Smooth muscle cell (in vitro differentiated cells): ENCODE measurements around the gene HIVEP1. TPM values are rescaled to one million over a fixed set of nuclear protein-coding genes. Genes with fewer than 3 reads are reported as not detected.

Experiments
- DNase-seq: peaks from one replicate; lab custom pipeline; 2025; ENCODE audit not compliant: unreplicated experiment; lab: John Stamatoyannopoulos, UW
- H2AFZ ChIP-seq: fragments of 200-600 bp; sonication (generic); 2 replicates; pipeline ENCODE4 v1.6.0; 2016; ENCODE audit warnings: antibody characterized with exemption, low read depth, mild to moderate bottlenecking
- H3F3A ChIP-seq: fragments of 200-600 bp; sonication (generic); 2 replicates; pipeline ENCODE4 v1.6.0; 2017; ENCODE audit warnings: antibody characterized with exemption, low read depth
- H3K27ac ChIP-seq: fragments of 200-600 bp; sonication (generic); 2 replicates; pipeline ENCODE4 v1.5.1; 2016; ENCODE audit warnings: low read depth, mild to moderate bottlenecking
- H3K27me3 ChIP-seq: fragments of 200-600 bp; sonication (generic); 2 replicates; pipeline ENCODE4 v1.6.1; 2016; ENCODE audit warnings: low read depth, mild to moderate bottlenecking
- H3K36me3 ChIP-seq: fragments of 200-600 bp; sonication (generic); 2 replicates; pipeline ENCODE4 v1.5.1; 2016; ENCODE audit warnings: low read depth
- H3K4me1 ChIP-seq: fragments of 200-600 bp; sonication (generic); 2 replicates; pipeline ENCODE4 v1.5.1; 2016; ENCODE audit warnings: low read depth
- H3K4me2 ChIP-seq: fragments of 200-600 bp; sonication (generic); 2 replicates; pipeline ENCODE4 v1.6.0; 2016; ENCODE audit warnings: mild to moderate bottlenecking
- H3K4me3 ChIP-seq: fragments of 200-600 bp; sonication (generic); 2 replicates; pipeline ENCODE4 v1.5.1; 2016; ENCODE audit warnings: mild to moderate bottlenecking
- H3K79me2 ChIP-seq: fragments of 200-600 bp; sonication (generic); 2 replicates; pipeline ENCODE4 v1.6.0; 2016; ENCODE audit warnings: low read depth, mild to moderate bottlenecking
- H3K9ac ChIP-seq: fragments of 200-600 bp; sonication (generic); 2 replicates; pipeline ENCODE4 v1.6.0; 2016; ENCODE audit warnings: low read depth
- H3K9me3 ChIP-seq: fragments of 200-600 bp; sonication (generic); replicated peaks from 2 replicates; pipeline ENCODE4 v1.5.1; 2016; ENCODE audit warnings: low read depth
- H4K20me1 ChIP-seq: fragments of 200-600 bp; sonication (generic); 2 replicates; pipeline ENCODE4 v1.6.0; 2016; ENCODE audit warnings: low read depth
- CTCF ChIP-seq: fragments of 200-600 bp; sonication (generic); IDR thresholded peaks from 2 replicates; pipeline ENCODE4 v1.5.1; 2017; ENCODE audit warnings: borderline replicate concordance, mild to moderate bottlenecking, antibody characterized with exemption; ENCODE audit not compliant: insufficient read depth, poor library complexity, severe bottlenecking
- WGBS: methylation state at CpG from one replicate; pipeline ENCODE4 v1.1.7; 2016; ENCODE audit warnings: low lambda C conversion rate; 5-methylcytosine and 5-hydroxymethylcytosine counted together
- polyA plus RNA-seq: library from polyadenylated mRNA; unstranded; fragments of >200 nt; fragmentation: Nextera tagmentation; extraction: Ambion mirVana; gene quantifications from 2 replicates; pipeline ENCODE4 v1.2.1, GENCODE V29; 2016
- total RNA-seq: library from RNA; depleted of rRNA; stranded (reverse); fragments of >200 nt; gene quantifications from 2 replicates; pipeline ENCODE4 v1.2.3, GENCODE V29; 2014

The HIVEP1 gene
- total and polyA plus RNA-seq, 2 experiments from 2014 or later: 6.8 to 58.8 TPM

GRCh38 chr6:12032783-12033573 lies 20.9 kb downstream of the HIVEP1 start:
- no peaks in the 10 kb centered on the region for H3K9me3 ChIP-seq
- peaks cover 14% of the 10 kb centered on the region for H3K4me1 ChIP-seq
- no peak for TF ChIP-seq CTCF
- no peak overlapping the region for H3K9ac ChIP-seq
- H4K20me1 ChIP-seq: peaks cover 61% of the 10 kb centered on the region
- H3F3A ChIP-seq: no peaks in the 10 kb centered on the region
- no peak for DNase-seq
- no peak overlapping the region for H3K4me3 ChIP-seq
- no peak overlapping the region for H2AFZ ChIP-seq
- peaks cover 16% of the 10 kb centered on the region for H3K36me3 ChIP-seq
- H3K27me3 ChIP-seq: no peaks in the 10 kb centered on the region
- H3K4me2 ChIP-seq: peak overlapping the region; percentile 46
- H3K27ac ChIP-seq: peak overlapping the region; percentile 23
- H3K79me2 ChIP-seq: peaks cover 99% of the 10 kb centered on the region
- 81% methylated on average over 8 of the region's 8 CpGs for WGBS

GRCh38 chr6:12033770-12034169 lies 21.7 kb downstream of the HIVEP1 start:
- no peak for TF ChIP-seq CTCF
- Histone ChIP-seq H3K9ac (no peak overlapping the region), H3K27ac (peak overlapping the region; percentile 23), H3K4me1 (peaks cover 14% of the 10 kb centered on the region), H4K20me1 (peaks cover 68% of the 10 kb centered on the region), H3K4me3 (no peak overlapping the region), H3F3A (no peaks in the 10 kb centered on the region), H3K36me3 (peaks cover 15% of the 10 kb centered on the region), H3K79me2 (peaks cover 99% of the 10 kb centered on the region), H3K9me3 (no peaks in the 10 kb centered on the region), H3K27me3 (no peaks in the 10 kb centered on the region), H2AFZ (no peak overlapping the region), H3K4me2 (peak overlapping the region; percentile 46)
- WGBS: 42% methylated on average over 4 of the region's 4 CpGs
- DNase-seq: no peak

- Histone ChIP-seq H3K36me3 (peaks cover 9% of the 10 kb centered on the region), H3K9ac (no peak overlapping the region), H4K20me1 (peaks cover 73% of the 10 kb centered on the region), H3K4me3 (no peak overlapping the region), H3K27me3 (no peaks in the 10 kb centered on the region), H3K4me1 (peaks cover 14% of the 10 kb centered on the region), H3K4me2 (no peak overlapping the region), H2AFZ (no peak overlapping the region), H3F3A (no peaks in the 10 kb centered on the region), H3K27ac (peak overlapping the region; percentile 23), H3K9me3 (no peaks in the 10 kb centered on the region), H3K79me2 (peaks cover 99% of the 10 kb centered on the region)
- no peak for DNase-seq
- 90% methylated on average over 3 of the region's 3 CpGs for WGBS
- no peak for TF ChIP-seq CTCF
Observed at GRCh38 chr6:12034349-12034748, 22.2 kb downstream of the HIVEP1 start.

- no peak overlapping the region for H2AFZ ChIP-seq
- H3K36me3 ChIP-seq: peaks cover 4% of the 10 kb centered on the region
- H3K79me2 ChIP-seq: peaks cover 99% of the 10 kb centered on the region
- no peak overlapping the region for H3K27ac ChIP-seq
- no peak overlapping the region for H3K4me3 ChIP-seq
- H3K9ac ChIP-seq: no peak overlapping the region
- H3K4me2 ChIP-seq: no peak overlapping the region
- DNase-seq: no peak
- 100% methylated on average over 5 of the region's 5 CpGs for WGBS
- peaks cover 78% of the 10 kb centered on the region for H4K20me1 ChIP-seq
- no peaks in the 10 kb centered on the region for H3K9me3 ChIP-seq
- no peaks in the 10 kb centered on the region for H3F3A ChIP-seq
- peaks cover 14% of the 10 kb centered on the region for H3K4me1 ChIP-seq
- H3K27me3 ChIP-seq: no peaks in the 10 kb centered on the region
- TF ChIP-seq CTCF: no peak
Observed at GRCh38 chr6:12034837-12035236, 22.7 kb downstream of the HIVEP1 start.
